PFSK-1 (cell line): ENCODE results near the gene PRKAA1.

Experiments used
- FOXP2 ChIP-seq: optimal IDR thresholded peaks from 2 replicates; pipeline ENCODE3; 2011; ENCODE audit warnings: borderline replicate concordance, control low read depth, inconsistent platforms; ENCODE audit not compliant: insufficient read depth; ENCODE audit errors: extremely low read length, extremely low read depth
- POLR2AphosphoS5 ChIP-seq: IDR thresholded peaks from 2 replicates; pipeline ENCODE4 v1.6.1; 2012; ENCODE audit warnings: low read depth, mild to moderate bottlenecking, control low read depth, low read length, moderate library complexity
- TF ChIP-seq, protein P1 (sequence below), 2 experiments: IDR thresholded peaks; 2 replicates each; pipeline versions ENCODE4 v1.6.1 to v1.8.0; 2011 to 2012; ENCODE audit warnings: low read depth in 2 of 2, low read length in 2 of 2, control low read depth in 1 of 2, inconsistent platforms in 1 of 2, mild to moderate bottlenecking in 1 of 2, moderate library complexity in 1 of 2; ENCODE audit not compliant: insufficient read depth in 1 of 2

DNA sequence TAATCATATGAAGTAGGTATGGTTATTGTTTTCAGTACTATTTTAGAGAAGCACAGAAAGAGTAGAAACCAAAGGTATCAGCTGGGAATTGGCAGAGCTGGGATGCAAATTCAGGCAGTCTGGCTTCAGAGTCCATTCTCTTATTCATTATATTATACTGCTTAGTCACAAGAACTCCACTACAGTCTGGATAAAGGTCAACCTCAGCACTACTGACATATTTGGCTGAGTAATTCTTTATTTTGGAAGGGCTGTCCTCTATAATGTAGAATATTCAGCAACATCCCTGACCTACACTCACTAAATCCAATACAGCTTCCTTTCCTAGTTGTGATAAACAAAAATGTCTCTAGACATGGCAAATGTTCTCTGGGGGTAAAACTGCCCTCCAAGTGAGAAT, 80.9 kb downstream of the PRKAA1 start:
- TF ChIP-seq, protein P1, sequence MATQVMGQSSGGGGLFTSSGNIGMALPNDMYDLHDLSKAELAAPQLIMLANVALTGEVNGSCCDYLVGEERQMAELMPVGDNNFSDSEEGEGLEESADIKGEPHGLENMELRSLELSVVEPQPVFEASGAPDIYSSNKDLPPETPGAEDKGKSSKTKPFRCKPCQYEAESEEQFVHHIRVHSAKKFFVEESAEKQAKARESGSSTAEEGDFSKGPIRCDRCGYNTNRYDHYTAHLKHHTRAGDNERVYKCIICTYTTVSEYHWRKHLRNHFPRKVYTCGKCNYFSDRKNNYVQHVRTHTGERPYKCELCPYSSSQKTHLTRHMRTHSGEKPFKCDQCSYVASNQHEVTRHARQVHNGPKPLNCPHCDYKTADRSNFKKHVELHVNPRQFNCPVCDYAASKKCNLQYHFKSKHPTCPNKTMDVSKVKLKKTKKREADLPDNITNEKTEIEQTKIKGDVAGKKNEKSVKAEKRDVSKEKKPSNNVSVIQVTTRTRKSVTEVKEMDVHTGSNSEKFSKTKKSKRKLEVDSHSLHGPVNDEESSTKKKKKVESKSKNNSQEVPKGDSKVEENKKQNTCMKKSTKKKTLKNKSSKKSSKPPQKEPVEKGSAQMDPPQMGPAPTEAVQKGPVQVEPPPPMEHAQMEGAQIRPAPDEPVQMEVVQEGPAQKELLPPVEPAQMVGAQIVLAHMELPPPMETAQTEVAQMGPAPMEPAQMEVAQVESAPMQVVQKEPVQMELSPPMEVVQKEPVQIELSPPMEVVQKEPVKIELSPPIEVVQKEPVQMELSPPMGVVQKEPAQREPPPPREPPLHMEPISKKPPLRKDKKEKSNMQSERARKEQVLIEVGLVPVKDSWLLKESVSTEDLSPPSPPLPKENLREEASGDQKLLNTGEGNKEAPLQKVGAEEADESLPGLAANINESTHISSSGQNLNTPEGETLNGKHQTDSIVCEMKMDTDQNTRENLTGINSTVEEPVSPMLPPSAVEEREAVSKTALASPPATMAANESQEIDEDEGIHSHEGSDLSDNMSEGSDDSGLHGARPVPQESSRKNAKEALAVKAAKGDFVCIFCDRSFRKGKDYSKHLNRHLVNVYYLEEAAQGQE (IDR thresholded peaks at IDR 0.05; ENCODE audit: insufficient read depth in 1 of 2, low read depth in 2 of 2, low read length in 2 of 2), result no peak
- TF ChIP-seq FOXP2, result no peak
- TF ChIP-seq POLR2AphosphoS5, result no peak
